ENCODE results near the gene N4BP3. TPM values are rescaled to one million over a fixed set of nuclear protein-coding genes. Genes with fewer than 3 reads are reported as not detected.

N4BP3 gene
- total and polyA plus RNA-seq, 2 of the 4 experiments (the other 2 are of a cell fraction), result 0.14 to 0.18 TPM

GRCh38 chr5:178093134-178093533 lies 20.2 kb upstream of the N4BP3 start:
- Histone ChIP-seq H2BK20ac (ENCODE audit: low read depth, low read length) (no peak overlapping the region), H3K36me3 (ENCODE audit: control insufficient read depth, insufficient read depth, low read length) (no peaks in the 10 kb centered on the region), H3K79me1 (ENCODE audit: low read depth in 1 of 2, low read length in 2 of 2) (no peaks in the 10 kb centered on the region), H2BK5ac (ENCODE audit: low read depth, low read length, poor library complexity, severe bottlenecking) (no peak overlapping the region), H3K23ac (ENCODE audit: low read depth, low read length) (no peak overlapping the region), H3K4me1 (ENCODE audit: control insufficient read depth, insufficient read depth, low read length) (no peaks in the 10 kb centered on the region), H3K4me2 (ENCODE audit: low read depth, low read length) (no peak overlapping the region), H2AK5ac (ENCODE audit: low read depth, low read length) (no peak overlapping the region), H4K91ac (ENCODE audit: insufficient read depth, low read depth, low read length) (no peak overlapping the region), H3K4ac (ENCODE audit: low read depth, low read length) (no peak overlapping the region), H2AFZ (replicated peaks; ENCODE audit: low read length, poor library complexity) (no peak overlapping the region), H3K27me3 (ENCODE audit: control insufficient read depth, insufficient read depth, low read length) (peaks cover 2% of the 10 kb centered on the region; the same call in 1 of the 2 replicates), H3K14ac (replicated peaks; ENCODE audit: low read depth, low read length) (no peak overlapping the region), H4K8ac (ENCODE audit: low read depth in 2 of 2, low read length in 2 of 2) (no peak overlapping the region), H3K4me3 (ENCODE audit: insufficient read depth, low read depth, low read length) (no peak overlapping the region), H2BK15ac (ENCODE audit: low read depth, low read length) (no peak overlapping the region), H3K9me1 (ENCODE audit: insufficient read depth, low read length) (no peaks in the 10 kb centered on the region), H3K18ac (ENCODE audit: low read depth, low read length) (no peak overlapping the region), H2AK9ac (replicated peaks; ENCODE audit: low read depth, low read length, poor library complexity) (no peak overlapping the region), H3K9me3 (ENCODE audit: control insufficient read depth, insufficient read depth, low read length) (peaks cover 11% of the 10 kb centered on the region; the same call in 1 of the 2 replicates), H4K20me1 (ENCODE audit: insufficient read depth, low read length) (no peaks in the 10 kb centered on the region), H3K56ac (ENCODE audit: extremely low read depth, insufficient read depth, low read length) (no peak overlapping the region), H3K9ac (ENCODE audit: low read depth, low read length) (no peak overlapping the region), H3K27ac (ENCODE audit: insufficient read depth, low read length) (no peak overlapping the region), H2BK120ac (ENCODE audit: low read depth, low read length) (no peak overlapping the region), H4K5ac (ENCODE audit: low read depth, low read length) (no peak overlapping the region)
- no peak for ATAC-seq (ENCODE audit: low read depth)
- in situ Hi-C loops (cut with MboI; ENCODE audit: low sequenced_read_pairs), result no loop called here
- intact Hi-C loops (cut with micrococcal nuclease), result no loop called here
- WGBS, 2 experiments (ENCODE audit: extremely low coverage in 2 of 2, insufficient read length in 1 of 2), result no CpG with 5 or more reads among the region's 2 CpGs
- CTCF ChIA-PET, result interaction anchor here (0.6 kb wide), 2 partner anchors 36 to 104 kb away, joined by 3 to 6 read pairs; no protein-coding TSS in a partner anchor
- POLR2A ChIA-PET (ENCODE audit: unreplicated experiment), result no interaction called here
- dilution Hi-C loops (cut with HindIII; ENCODE audit: low sequenced_read_pairs, unreplicated experiment), result no loop called here
- BruUV-seq (replicated peaks), result no TSS peak
- TF ChIP-seq MXI1 (IDR thresholded peaks at IDR 0.05; ENCODE audit: borderline replicate concordance, low read depth, low read length) (no peak), RCOR1 (IDR thresholded peaks at IDR 0.05; ENCODE audit: insufficient replicate concordance, low read length) (no peak), CTCF (conservative IDR thresholded peaks at IDR 0.05; ENCODE audit: low read depth, low read length) (no peak), SMC3 (IDR thresholded peaks at IDR 0.05; ENCODE audit: low read depth, low read length) (no peak), RFX5 (IDR thresholded peaks at IDR 0.05; ENCODE audit: low read depth, low read length) (no peak), MAFK (IDR thresholded peaks at IDR 0.05; ENCODE audit: low read depth, low read length) (no peak), NFE2L2 (IDR thresholded peaks at IDR 0.05; ENCODE audit: low read depth, low read length) (no peak), ELK1 (IDR thresholded peaks at IDR 0.05; ENCODE audit: borderline replicate concordance, low read depth, low read length) (no peak), FOS (IDR thresholded peaks at IDR 0.05; ENCODE audit: low read depth, low read length) (no peak), USF2 (IDR thresholded peaks at IDR 0.05; ENCODE audit: low read depth, low read length) (no peak), CEBPB (IDR thresholded peaks at IDR 0.05; ENCODE audit: low read depth, low read length) (no peak), CHD1 (IDR thresholded peaks at IDR 0.05; ENCODE audit: low read depth, low read length) (no peak)
- no peak for DNase-seq

Data from IMR-90 (cell line).